ENCODE results near the gene GRAMD1B.
"Not testable (repeated sequence)": the region's sequence is repeated elsewhere in the genome, so short reads cannot be mapped to it uniquely, and the experiment has no call there.

GRAMD1B gene

GRCh38 chr11:123443851-123444623 lies 14.0 kb downstream of the GRAMD1B start:
- DNase-seq (ENCODE audit: low spot score), result no peak

GRCh38 chr11:123448823-123449222 lies 18.8 kb downstream of the GRAMD1B start:
- DNase-seq (ENCODE audit: low spot score), result no peak

GRCh38 chr11:123449436-123449835 lies 19.4 kb downstream of the GRAMD1B start:
- no peak for DNase-seq (ENCODE audit: low spot score)

GRCh38 chr11:123450623-123451022 lies 20.6 kb downstream of the GRAMD1B start:
- no peak for DNase-seq (ENCODE audit: low spot score)

- no peak for DNase-seq (ENCODE audit: low spot score)
Measured at GRCh38 chr11:123451183-123451781, 21.2 kb downstream of the GRAMD1B start.

GRCh38 chr11:123452794-123453193 lies 22.7 kb downstream of the GRAMD1B start:
- DNase-seq (ENCODE audit: low spot score), result no peak

- DNase-seq (ENCODE audit: low spot score), result peak; percentile 8
Measured at GRCh38 chr11:123454060-123454651, 24.1 kb downstream of the GRAMD1B start.

GRCh38 chr11:123454796-123455195 lies 24.7 kb downstream of the GRAMD1B start:
- no peak for DNase-seq (ENCODE audit: low spot score)

GRCh38 chr11:123456448-123456847 lies 26.4 kb downstream of the GRAMD1B start:
- DNase-seq (ENCODE audit: low spot score), result not testable (repeated sequence)

GRCh38 chr11:123457187-123457770 lies 27.2 kb downstream of the GRAMD1B start:
- no peak for DNase-seq (ENCODE audit: low spot score)

GRCh38 chr11:123458501-123458900 lies 28.4 kb downstream of the GRAMD1B start:
- DNase-seq (ENCODE audit: low spot score), result no peak

GRCh38 chr11:123460012-123460700 lies 30.1 kb downstream of the GRAMD1B start:
- no peak for DNase-seq (ENCODE audit: low spot score)

GRCh38 chr11:123461164-123461563 lies 31.1 kb downstream of the GRAMD1B start:
- no peak for DNase-seq (ENCODE audit: low spot score)

- DNase-seq (ENCODE audit: low spot score), result not testable (repeated sequence)
Measured at GRCh38 chr11:123465667-123466066, 35.6 kb downstream of the GRAMD1B start.

- not testable (repeated sequence) for DNase-seq (ENCODE audit: low spot score)
Measured at GRCh38 chr11:123466172-123466571, 36.1 kb downstream of the GRAMD1B start.

- DNase-seq (ENCODE audit: low spot score), result no peak
Measured at GRCh38 chr11:123469089-123469488, 39.0 kb downstream of the GRAMD1B start.

GRCh38 chr11:123469586-123469985 lies 39.5 kb downstream of the GRAMD1B start:
- no peak for DNase-seq (ENCODE audit: low spot score)

GRCh38 chr11:123470842-123471241 lies 40.8 kb downstream of the GRAMD1B start:
- no peak for DNase-seq (ENCODE audit: low spot score)

GRCh38 chr11:123472236-123472935 lies 42.3 kb downstream of the GRAMD1B start:
- no peak for DNase-seq (ENCODE audit: low spot score)

- DNase-seq (ENCODE audit: low spot score), result no peak
Measured at GRCh38 chr11:123473941-123474677, 44.0 kb downstream of the GRAMD1B start.

- no peak for DNase-seq (ENCODE audit: low spot score)
Measured at GRCh38 chr11:123474994-123475393, 44.9 kb downstream of the GRAMD1B start.

Measured in hematopoietic multipotent progenitor cell treated with erythropoietin and hydrocortisone succinate and interleukin-3 and kit ligand, for 17 days (in vitro differentiated cells).